Neural cell (in vitro differentiated cells): ENCODE results near the gene STAT6.
A peak's percentile ranks its signal among the peaks of the same experiment; 100 is the strongest.

Experiments
- EP300 ChIP-seq: fragments of 450-650 bp; conservative IDR thresholded peaks from 2 replicates; pipeline ENCODE4 v1.6.1; 2014; ENCODE audit warnings: antibody characterized with exemption, mild to moderate bottlenecking, moderate library complexity; ENCODE audit not compliant: poor library complexity, severe bottlenecking
- EZH2 ChIP-seq: fragments of 200-600, 300-800 bp; shearing (Covaris generic), sonication (generic); IDR thresholded peaks from 2 replicates; pipeline ENCODE4 v1.6.1; 2014; ENCODE audit warnings: antibody characterized with exemption, low read length, borderline replicate concordance, mild to moderate bottlenecking; ENCODE audit not compliant: insufficient read depth, poor library complexity, severe bottlenecking
- MXI1 ChIP-seq: fragments of 450-650 bp; conservative IDR thresholded peaks from 2 replicates; pipeline ENCODE4 v1.6.1; 2014; ENCODE audit warnings: antibody characterized with exemption, mild to moderate bottlenecking; ENCODE audit not compliant: poor library complexity, severe bottlenecking
- POLR2AphosphoS5 ChIP-seq: IDR thresholded peaks from 2 replicates; pipeline ENCODE4 v1.6.1; 2012
- RAD21 ChIP-seq: fragments of 450-650 bp; conservative IDR thresholded peaks from 2 replicates; pipeline ENCODE4 v1.6.1; 2014; ENCODE audit warnings: antibody characterized with exemption, mild to moderate bottlenecking, moderate library complexity
- TAF1 ChIP-seq: IDR thresholded peaks from 2 replicates; pipeline ENCODE4 v1.6.1; 2012; ENCODE audit warnings: low read depth
- TF ChIP-seq, protein P1 (sequence below): fragments of 450-650 bp; IDR thresholded peaks from 2 replicates; pipeline ENCODE4 v1.5.1; 2014; ENCODE audit warnings: antibody characterized with exemption, mild to moderate bottlenecking, moderate library complexity; ENCODE audit not compliant: poor library complexity, severe bottlenecking
- TF ChIP-seq, protein P2 (sequence below): IDR thresholded peaks from 2 replicates; pipeline ENCODE4 v1.6.1; 2012; ENCODE audit warnings: borderline replicate concordance

DNA sequence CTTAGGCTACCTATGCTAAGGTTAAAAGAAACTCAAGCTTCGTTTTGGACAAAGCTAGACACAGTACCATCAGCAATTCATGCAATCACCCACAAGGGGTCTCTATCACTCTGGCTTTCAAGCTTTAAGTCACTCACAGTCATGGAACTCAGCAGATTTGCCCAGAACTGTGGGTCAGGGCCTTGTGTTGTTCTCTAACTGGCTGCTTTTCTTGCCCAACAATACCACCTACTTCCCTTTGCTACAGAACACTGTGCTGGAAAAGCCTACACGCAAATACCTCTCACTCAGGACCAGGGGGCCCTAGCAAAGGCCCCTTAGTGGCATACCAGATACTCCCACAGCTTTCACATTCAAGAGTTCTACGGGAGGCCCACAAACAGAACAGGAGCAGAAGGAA lies 41.6 kb downstream of the STAT6 start:
- TF ChIP-seq, protein P1, sequence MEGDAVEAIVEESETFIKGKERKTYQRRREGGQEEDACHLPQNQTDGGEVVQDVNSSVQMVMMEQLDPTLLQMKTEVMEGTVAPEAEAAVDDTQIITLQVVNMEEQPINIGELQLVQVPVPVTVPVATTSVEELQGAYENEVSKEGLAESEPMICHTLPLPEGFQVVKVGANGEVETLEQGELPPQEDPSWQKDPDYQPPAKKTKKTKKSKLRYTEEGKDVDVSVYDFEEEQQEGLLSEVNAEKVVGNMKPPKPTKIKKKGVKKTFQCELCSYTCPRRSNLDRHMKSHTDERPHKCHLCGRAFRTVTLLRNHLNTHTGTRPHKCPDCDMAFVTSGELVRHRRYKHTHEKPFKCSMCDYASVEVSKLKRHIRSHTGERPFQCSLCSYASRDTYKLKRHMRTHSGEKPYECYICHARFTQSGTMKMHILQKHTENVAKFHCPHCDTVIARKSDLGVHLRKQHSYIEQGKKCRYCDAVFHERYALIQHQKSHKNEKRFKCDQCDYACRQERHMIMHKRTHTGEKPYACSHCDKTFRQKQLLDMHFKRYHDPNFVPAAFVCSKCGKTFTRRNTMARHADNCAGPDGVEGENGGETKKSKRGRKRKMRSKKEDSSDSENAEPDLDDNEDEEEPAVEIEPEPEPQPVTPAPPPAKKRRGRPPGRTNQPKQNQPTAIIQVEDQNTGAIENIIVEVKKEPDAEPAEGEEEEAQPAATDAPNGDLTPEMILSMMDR: peak; percentile 91
- TF ChIP-seq EP300 (no peak), EZH2 (no peak), RAD21 (peak; percentile 92), TAF1 (no peak), MXI1 (no peak), POLR2AphosphoS5 (no peak)
- TF ChIP-seq, protein P2, sequence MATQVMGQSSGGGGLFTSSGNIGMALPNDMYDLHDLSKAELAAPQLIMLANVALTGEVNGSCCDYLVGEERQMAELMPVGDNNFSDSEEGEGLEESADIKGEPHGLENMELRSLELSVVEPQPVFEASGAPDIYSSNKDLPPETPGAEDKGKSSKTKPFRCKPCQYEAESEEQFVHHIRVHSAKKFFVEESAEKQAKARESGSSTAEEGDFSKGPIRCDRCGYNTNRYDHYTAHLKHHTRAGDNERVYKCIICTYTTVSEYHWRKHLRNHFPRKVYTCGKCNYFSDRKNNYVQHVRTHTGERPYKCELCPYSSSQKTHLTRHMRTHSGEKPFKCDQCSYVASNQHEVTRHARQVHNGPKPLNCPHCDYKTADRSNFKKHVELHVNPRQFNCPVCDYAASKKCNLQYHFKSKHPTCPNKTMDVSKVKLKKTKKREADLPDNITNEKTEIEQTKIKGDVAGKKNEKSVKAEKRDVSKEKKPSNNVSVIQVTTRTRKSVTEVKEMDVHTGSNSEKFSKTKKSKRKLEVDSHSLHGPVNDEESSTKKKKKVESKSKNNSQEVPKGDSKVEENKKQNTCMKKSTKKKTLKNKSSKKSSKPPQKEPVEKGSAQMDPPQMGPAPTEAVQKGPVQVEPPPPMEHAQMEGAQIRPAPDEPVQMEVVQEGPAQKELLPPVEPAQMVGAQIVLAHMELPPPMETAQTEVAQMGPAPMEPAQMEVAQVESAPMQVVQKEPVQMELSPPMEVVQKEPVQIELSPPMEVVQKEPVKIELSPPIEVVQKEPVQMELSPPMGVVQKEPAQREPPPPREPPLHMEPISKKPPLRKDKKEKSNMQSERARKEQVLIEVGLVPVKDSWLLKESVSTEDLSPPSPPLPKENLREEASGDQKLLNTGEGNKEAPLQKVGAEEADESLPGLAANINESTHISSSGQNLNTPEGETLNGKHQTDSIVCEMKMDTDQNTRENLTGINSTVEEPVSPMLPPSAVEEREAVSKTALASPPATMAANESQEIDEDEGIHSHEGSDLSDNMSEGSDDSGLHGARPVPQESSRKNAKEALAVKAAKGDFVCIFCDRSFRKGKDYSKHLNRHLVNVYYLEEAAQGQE: no peak
